Stimulated activated CD8-positive, alpha-beta memory T cell treated with anti-CD3 and anti-CD28 coated beads, Interleukin-12 subunit alpha, Interleukin-12 subunit beta, amount 100 ng/mL, for 1 hour (primary cell): ENCODE results near the gene DOCK4.

Experiments
- DNase-seq: peaks from one replicate; pipeline ENCODE4 v3.0.0-alpha.2; 2020; ENCODE audit warnings: low read depth

The DOCK4 gene

DNA sequence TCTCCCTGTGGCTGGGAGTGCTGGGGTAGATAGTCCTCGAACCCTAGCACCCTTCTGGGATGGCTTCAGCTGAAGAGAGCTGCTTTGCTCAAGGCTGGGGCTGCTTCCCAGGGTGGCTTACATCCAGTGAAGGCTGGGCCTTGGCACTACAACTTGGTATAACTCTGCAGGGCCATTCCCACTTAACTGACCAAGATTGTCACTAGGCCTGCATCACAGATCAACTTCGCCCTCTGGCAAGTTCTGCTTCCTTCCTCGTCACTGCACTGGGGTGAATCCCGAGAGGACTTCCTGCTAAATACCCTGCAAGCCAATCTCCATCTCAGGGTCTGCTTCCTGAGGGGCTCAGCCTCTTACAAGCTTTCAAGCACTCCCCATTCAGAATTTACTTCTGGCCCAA is 195.2 kb downstream of the DOCK4 start:
- DNase-seq = no peak

GRCh38 chr7:112010109-112010508 is 196.1 kb downstream of the DOCK4 start:
- no peak for DNase-seq

DNA sequence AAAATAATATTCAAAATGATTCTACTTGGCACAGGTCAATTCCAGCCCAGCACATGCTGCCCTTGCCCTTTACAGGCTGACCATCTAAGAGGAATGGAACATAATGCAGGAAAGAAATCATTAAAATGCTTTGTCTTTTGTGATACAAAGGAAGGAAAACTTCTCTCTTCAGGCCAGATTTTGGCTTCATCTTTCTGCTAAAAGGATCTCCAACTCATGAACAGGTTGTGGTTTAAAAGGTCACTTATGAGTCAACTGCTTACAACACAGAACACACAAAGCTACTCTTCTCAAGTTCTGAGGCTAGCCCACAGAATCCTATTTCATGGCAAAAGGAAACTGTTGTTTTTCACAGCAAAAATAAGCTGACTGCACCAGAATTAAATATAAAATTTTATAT is 197.1 kb downstream of the DOCK4 start:
- no peak for DNase-seq

DNA sequence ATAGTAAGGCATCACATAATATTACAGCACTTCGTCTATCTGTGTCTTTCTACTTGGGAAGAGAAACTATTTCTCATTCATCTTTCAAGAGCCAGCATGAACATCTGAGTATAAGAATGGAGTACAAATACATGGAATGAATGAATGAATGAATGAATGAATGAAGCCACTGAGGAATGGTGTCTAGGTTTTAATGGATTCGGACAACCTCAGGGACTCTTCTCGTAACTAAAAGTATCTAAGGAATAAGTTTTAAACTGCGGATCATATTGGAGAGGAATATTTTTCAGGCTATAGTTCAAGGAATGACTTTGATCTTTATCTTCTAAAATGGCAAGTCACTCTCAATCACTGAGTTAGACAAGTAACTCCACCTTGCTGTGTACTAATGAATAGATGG is 199.0 kb downstream of the DOCK4 start:
- no peak for DNase-seq

DNA sequence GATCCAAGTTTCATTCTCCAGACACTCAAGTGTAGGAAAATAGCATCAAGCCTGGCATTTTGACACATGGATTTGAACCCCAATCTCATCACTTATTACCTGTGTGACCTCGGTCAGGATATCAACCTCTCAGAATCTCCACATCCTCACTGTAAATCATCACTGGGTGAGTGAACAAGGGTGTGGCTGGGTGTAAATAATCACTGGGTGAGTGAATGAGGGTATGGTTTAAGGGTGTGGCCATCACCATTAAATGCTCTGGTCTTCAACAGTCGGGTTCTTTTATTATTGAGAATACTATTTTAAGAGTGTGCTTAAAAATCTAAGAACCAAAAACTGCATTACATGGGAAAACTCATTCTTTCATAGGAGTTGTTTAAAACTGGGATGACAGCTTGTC is 200.1 kb downstream of the DOCK4 start:
- DNase-seq = no peak

GRCh38 chr7:112005205-112005775 is 200.9 kb downstream of the DOCK4 start:
- no peak for DNase-seq

GRCh38 chr7:112001091-112001826 is 204.9 kb downstream of the DOCK4 start:
- no peak for DNase-seq

DNA sequence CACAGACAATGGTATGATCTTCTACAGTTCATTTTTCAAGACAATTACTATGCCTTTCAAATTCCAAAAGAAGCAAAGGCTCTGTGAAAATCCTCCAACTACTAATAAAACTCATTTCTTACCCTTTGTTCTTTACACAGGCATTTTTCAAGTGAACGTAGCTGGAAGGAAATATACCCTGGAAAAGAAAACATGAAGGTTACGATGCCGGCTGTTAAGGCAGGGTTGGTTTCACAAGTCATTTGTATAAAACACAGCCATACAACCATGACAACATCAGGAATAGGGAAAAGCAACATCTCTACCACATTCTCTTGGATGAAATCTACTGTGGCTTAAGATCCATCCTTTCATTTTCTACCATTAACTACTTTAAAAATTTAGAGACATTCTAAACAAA is 207.9 kb downstream of the DOCK4 start:
- DNase-seq = no peak

DNA sequence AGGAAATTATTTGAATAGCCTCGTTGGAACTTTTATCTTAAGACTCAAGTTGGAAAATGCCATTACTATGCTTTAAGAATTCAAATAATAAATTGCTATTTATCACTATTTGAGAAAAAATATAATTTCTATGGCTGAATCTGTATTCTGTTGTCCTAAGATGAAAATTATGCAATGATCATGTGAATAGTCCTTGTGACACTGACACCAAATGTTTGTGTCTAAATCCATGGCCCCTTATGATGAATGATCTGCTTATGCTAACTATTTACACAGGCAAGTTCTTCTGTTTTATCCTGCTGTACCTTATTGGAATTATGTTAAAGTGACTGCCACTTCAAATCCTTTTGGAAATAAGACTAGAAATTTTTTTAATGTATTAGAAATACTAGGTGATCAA is 208.7 kb downstream of the DOCK4 start:
- DNase-seq = no peak

GRCh38 chr7:111992601-111993000 is 213.6 kb downstream of the DOCK4 start:
- DNase-seq = no peak

- no peak for DNase-seq
Measured at GRCh38 chr7:111990643-111991042, 215.6 kb downstream of the DOCK4 start.

DNA sequence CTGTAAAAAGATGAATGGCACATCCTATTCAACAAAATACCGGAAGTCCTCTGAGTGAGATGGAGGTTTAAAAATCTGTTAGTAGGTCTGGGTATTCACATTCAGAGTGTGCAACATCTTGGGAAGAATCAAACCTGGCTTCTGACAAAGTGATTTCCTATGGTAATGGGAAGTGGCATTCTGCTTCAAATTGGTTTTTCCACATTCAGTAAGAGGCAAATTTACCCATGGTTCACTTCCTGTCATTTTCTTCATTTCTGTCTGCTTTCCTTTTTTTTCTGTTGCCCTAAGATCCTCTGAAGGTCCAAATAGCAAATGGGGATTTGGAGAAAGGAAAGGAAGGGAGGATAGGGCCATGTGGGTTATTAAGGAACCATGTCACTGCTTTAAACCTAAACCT is 218.3 kb downstream of the DOCK4 start:
- DNase-seq = no peak

DNA sequence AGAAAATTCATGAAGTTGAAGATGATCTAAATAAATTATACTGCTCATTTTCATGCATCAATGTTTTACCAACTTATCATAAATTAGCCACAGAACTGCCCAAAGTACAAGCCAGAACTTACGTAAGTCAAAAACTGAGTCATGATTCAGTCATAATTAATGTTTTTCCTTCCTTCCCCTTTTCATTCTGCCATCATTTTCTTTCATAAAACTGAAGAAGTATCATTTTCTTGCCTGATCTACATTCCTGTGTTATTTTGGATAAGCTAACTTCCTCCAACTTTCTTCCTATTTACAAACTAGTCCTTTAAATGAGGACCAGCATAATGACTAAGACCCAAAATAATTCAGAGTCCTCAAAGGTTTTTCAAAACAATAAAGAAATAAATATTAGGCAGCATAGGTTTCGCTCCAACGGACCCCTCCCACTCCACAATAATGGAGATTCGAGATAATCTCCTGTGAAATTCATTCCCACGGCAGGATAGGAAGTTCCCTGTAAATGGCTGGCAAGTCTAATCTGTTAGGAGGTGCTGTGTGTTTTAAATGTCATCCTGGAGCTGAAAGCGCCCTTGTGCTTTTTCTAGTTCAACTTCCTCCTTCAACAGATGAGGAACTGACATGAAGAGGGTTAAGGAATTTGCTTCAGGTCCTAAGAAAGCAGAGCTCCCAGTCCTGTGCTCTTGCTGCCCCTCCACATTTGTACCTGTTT is 218.9 kb downstream of the DOCK4 start:
- no peak for DNase-seq

- DNase-seq = no peak
Measured at GRCh38 chr7:111986601-111987000, 219.6 kb downstream of the DOCK4 start.

GRCh38 chr7:111985798-111986197 is 220.4 kb downstream of the DOCK4 start:
- no peak for DNase-seq

- no peak for DNase-seq
Measured at GRCh38 chr7:111982804-111983203, 223.4 kb downstream of the DOCK4 start.

DNA sequence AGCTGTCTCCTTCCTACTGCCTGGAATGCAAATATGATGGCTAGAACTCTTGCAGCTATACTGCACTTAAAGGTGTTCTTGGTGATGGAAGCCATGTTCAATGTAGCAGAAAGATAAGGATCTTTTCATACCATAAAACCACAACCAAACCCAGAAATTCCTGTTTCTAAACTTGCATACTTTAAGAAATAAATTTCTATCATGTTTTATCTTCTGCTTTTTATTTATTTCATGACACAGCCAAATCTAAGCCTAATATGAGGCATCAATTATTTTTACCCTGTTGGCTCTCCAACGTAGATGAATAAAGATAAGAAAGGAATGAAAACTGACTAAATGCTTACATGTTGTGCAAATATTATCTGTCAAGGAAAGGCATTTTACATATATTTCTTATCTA is 224.1 kb downstream of the DOCK4 start:
- DNase-seq = no peak

GRCh38 chr7:111980725-111981124 is 225.5 kb downstream of the DOCK4 start:
- no peak for DNase-seq

DNA sequence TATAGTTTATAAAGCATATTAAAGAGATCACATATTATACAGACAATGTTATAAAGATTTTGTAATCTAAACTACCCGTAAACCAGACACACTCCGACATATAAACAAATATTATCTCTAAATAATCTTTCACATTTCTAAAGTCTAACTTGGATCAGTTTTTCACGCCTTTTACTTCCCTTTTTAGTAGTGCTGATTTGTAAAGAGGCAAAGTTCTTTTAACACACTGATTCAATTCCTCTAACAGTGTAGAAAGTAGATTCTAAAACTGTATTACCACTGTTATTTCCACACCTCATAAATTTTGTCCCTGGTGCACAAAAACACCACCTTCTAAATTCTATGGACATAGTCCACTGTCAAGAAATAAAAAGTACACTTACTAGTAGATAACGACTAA is 230.9 kb downstream of the DOCK4 start:
- no peak for DNase-seq

DNA sequence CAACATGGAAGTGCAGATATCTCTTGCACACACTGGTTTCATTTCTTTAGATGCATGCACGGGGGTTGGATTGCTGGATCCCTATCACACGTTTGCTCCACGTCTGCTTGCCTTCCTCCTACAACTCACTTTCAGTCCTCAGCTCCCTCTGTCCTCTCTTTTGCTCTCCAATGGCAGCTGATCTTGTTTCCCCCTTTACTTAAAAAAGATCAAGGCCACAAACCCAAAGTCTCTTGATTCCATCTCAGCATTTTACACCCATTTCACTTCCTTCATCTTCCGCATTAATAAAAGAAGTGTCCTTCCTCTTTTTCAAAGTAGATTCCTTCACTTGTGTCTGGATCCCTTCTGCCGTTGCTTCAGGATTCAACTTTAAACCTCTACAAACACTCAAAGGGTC is 245.2 kb downstream of the DOCK4 start:
- DNase-seq = no peak

DNA sequence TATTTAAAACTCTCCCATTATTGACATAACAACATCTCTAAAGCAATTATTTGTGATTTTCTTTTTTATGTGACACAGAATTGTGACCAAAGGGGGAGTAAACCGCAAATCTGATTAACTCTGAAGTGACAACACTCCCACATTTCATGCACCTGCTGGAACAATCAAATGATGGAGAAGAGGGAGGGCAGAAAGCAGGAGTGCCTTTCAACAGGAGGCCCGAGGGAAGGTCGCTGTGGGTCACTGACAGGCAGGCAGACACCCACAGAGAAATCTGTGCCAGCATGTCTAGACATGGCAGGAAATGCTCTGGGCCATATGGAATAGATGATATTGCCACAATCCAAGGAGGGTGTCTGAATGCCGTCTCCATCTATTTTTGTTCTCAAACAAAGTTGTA is 247.3 kb downstream of the DOCK4 start:
- DNase-seq = no peak

- DNase-seq = no peak
Measured at GRCh38 chr7:111958431-111958830, 247.8 kb downstream of the DOCK4 start.

- no peak for DNase-seq
Measured at GRCh38 chr7:111955616-111956015, 250.6 kb downstream of the DOCK4 start.
